HL-60/S4 treated with phorbol 12-myristate 13-acetate at 8.2 ng/mL for 4 days and 3 days (cell line): Measurements from ENCODE around the gene OR2C1.

ENCODE experiments used
- in situ Hi-C: fragments of 300-500 bp; cut with MboI; formaldehyde crosslinking; loops from 2 replicates; pipeline ENCODE4 v1.15.0; 2022; ENCODE audit warnings: low sequenced_read_pairs

OR2C1 gene

GRCh38 chr16:3355589-3355988 is at the start of gene OR2C1:
Gene OR2C1, plus strand, starts transcription at chr16:3355889. Its CDS starts 52 bp downstream, at chr16:3355941.
- in situ Hi-C loops, result no loop called here

- in situ Hi-C loops, result no loop called here
Measured at GRCh38 chr16:3306078-3306477, 49.6 kb upstream of the OR2C1 start.

GRCh38 chr16:3311496-3311895 is 44.2 kb upstream of the OR2C1 start:
- in situ Hi-C loops, result no loop called here

- in situ Hi-C loops, result no loop called here
Measured at GRCh38 chr16:3317315-3317999, 38.2 kb upstream of the OR2C1 start.

- in situ Hi-C loops, result no loop called here
Measured at GRCh38 chr16:3321816-3322215, 33.9 kb upstream of the OR2C1 start.

GRCh38 chr16:3327514-3327913 is 28.2 kb upstream of the OR2C1 start:
- in situ Hi-C loops, result no loop called here

- in situ Hi-C loops, result no loop called here
Measured at GRCh38 chr16:3328104-3328503, 27.6 kb upstream of the OR2C1 start.

GRCh38 chr16:3328643-3329042 is 27.0 kb upstream of the OR2C1 start:
- in situ Hi-C loops, result no loop called here

GRCh38 chr16:3346041-3346440 is 9.6 kb upstream of the OR2C1 start:
- in situ Hi-C loops, result no loop called here

GRCh38 chr16:3347586-3347985 is 8.1 kb upstream of the OR2C1 start:
- in situ Hi-C loops, result no loop called here

- in situ Hi-C loops, result no loop called here
Measured at GRCh38 chr16:3348547-3349167, 7.0 kb upstream of the OR2C1 start.

- in situ Hi-C loops, result no loop called here
Measured at GRCh38 chr16:3349175-3349574, 6.5 kb upstream of the OR2C1 start.

- in situ Hi-C loops, result no loop called here
Measured at GRCh38 chr16:3356118-3356517, 429 bp downstream of the OR2C1 start.

- in situ Hi-C loops, result no loop called here
Measured at GRCh38 chr16:3358871-3359270, 3.2 kb downstream of the OR2C1 start.

GRCh38 chr16:3362931-3363330 is 7.2 kb downstream of the OR2C1 start:
- in situ Hi-C loops, result no loop called here

GRCh38 chr16:3363793-3364192 is 8.1 kb downstream of the OR2C1 start:
- in situ Hi-C loops, result no loop called here

GRCh38 chr16:3364774-3365427 is 9.2 kb downstream of the OR2C1 start:
- in situ Hi-C loops, result no loop called here

GRCh38 chr16:3369073-3369472 is 13.4 kb downstream of the OR2C1 start:
- in situ Hi-C loops, result no loop called here

- in situ Hi-C loops, result no loop called here
Measured at GRCh38 chr16:3375680-3376079, 20.0 kb downstream of the OR2C1 start.

GRCh38 chr16:3377917-3378316 is 22.2 kb downstream of the OR2C1 start:
- in situ Hi-C loops, result no loop called here

GRCh38 chr16:3383045-3383448 is 27.4 kb downstream of the OR2C1 start:
- in situ Hi-C loops, result no loop called here

GRCh38 chr16:3388325-3388724 is 32.6 kb downstream of the OR2C1 start:
- in situ Hi-C loops, result no loop called here
